Lower lobe of right lung (tissue), 2 donors: ENCODE data around the gene BCAS2. TPM values are rescaled to one million over a fixed set of nuclear protein-coding genes. Genes with fewer than 3 reads are reported as not detected.

Experiments used
- ATAC-seq, 2 donors: fragments of 200-7000 bp; cut with Tn5 transposase; one replicate each; pipeline ENCODE4 v1.9.1; 2020 to 2022; ENCODE audit warnings: mild to moderate bottlenecking in 2 of 2, moderate library complexity in 2 of 2
- DNase-seq: peaks from one replicate; pipeline ENCODE4 v3.0.0-alpha.2; 2020
- H3K27ac ChIP-seq: fragments of 200-600 bp; one replicate; pipeline ENCODE4 v1.8.0; 2022
- H3K27me3 ChIP-seq: fragments of 200-600 bp; one replicate; pipeline ENCODE4 v1.8.0; 2022; ENCODE audit warnings: low read depth
- H3K36me3 ChIP-seq: fragments of 200-600 bp; one replicate; pipeline ENCODE4 v1.8.0; 2022; ENCODE audit warnings: mild to moderate bottlenecking
- H3K4me1 ChIP-seq: fragments of 200-600 bp; one replicate; pipeline ENCODE4 v1.8.0; 2022
- H3K4me3 ChIP-seq: fragments of 200-600 bp; one replicate; pipeline ENCODE4 v1.8.0; 2022; ENCODE audit warnings: mild to moderate bottlenecking
- H3K9me3 ChIP-seq: fragments of 200-600 bp; one replicate; pipeline ENCODE4 v1.8.0; 2022
- CTCF ChIP-seq: fragments of 200-600 bp; IDR thresholded peaks from one replicate; pipeline ENCODE4 v1.8.0; 2022; ENCODE audit warnings: antibody characterized with exemption, mild to moderate bottlenecking
- intact Hi-C: fragments of 100-400 bp; cut with DNase I; formaldehyde crosslinking; loops from one replicate; pipeline ENCODE4 v1.11.0; 2022
- total RNA-seq: library from RNA; stranded (reverse); fragmentation: NEBNext Ultra II Directional; extraction: Animal tissue kit (Norgen Biotek cat#: 25700); gene quantifications from one replicate; pipeline ENCODE4 v1.2.1, GENCODE V29; 2021
- donor health status: DM: no; HTN: yes; CAD: no; lungs with severe emphysema.

The BCAS2 gene
- total RNA-seq, 1 donor from 2014 or later: 24.1 TPM

- Histone ChIP-seq H3K36me3 (peaks cover 19% of the 10 kb centered on the region), H3K27me3 (no peaks in the 10 kb centered on the region), H3K4me3 (no peak overlapping the region), H3K4me1 (no peaks in the 10 kb centered on the region), H3K27ac (no peak overlapping the region), H3K9me3 (no peaks in the 10 kb centered on the region)
- intact Hi-C loops: no loop called here
- no peak for TF ChIP-seq CTCF
- no peak for ATAC-seq
- no peak for DNase-seq
These were observed 29.3 kb upstream of the BCAS2 start for GRCh38 chr1:114610546-114611245.

GRCh38 chr1:114609826-114610225 is 28.4 kb upstream of the BCAS2 start:
- intact Hi-C loops: no loop called here
- Histone ChIP-seq H3K36me3 (peaks cover 19% of the 10 kb centered on the region), H3K9me3 (no peaks in the 10 kb centered on the region), H3K4me1 (no peaks in the 10 kb centered on the region), H3K27me3 (no peaks in the 10 kb centered on the region), H3K27ac (no peak overlapping the region), H3K4me3 (no peak overlapping the region)
- no peak for ATAC-seq
- DNase-seq: no peak
- no peak for TF ChIP-seq CTCF

GRCh38 chr1:114609026-114609425 is 27.6 kb upstream of the BCAS2 start:
- no peak overlapping the region for H3K4me3 ChIP-seq
- H3K27me3 ChIP-seq: no peaks in the 10 kb centered on the region
- intact Hi-C loops: no loop called here
- no peak overlapping the region for H3K27ac ChIP-seq
- H3K36me3 ChIP-seq: peaks cover 19% of the 10 kb centered on the region
- DNase-seq (no peak), ATAC-seq (no peak)
- H3K9me3 ChIP-seq: no peaks in the 10 kb centered on the region
- no peaks in the 10 kb centered on the region for H3K4me1 ChIP-seq
- TF ChIP-seq CTCF: no peak

GRCh38 chr1:114607223-114607622 is 25.8 kb upstream of the BCAS2 start:
- intact Hi-C loops: no loop called here
- H3K9me3 ChIP-seq: no peaks in the 10 kb centered on the region

GRCh38 chr1:114597949-114598348 is 16.5 kb upstream of the BCAS2 start:
- no peak overlapping the region for H3K4me3 ChIP-seq
- peaks cover 55% of the 10 kb centered on the region for H3K36me3 ChIP-seq
- H3K27me3 ChIP-seq: no peaks in the 10 kb centered on the region
- H3K27ac ChIP-seq: no peak overlapping the region
- no peaks in the 10 kb centered on the region for H3K9me3 ChIP-seq
- DNase-seq (no peak), ATAC-seq (no peak)
- no peak for TF ChIP-seq CTCF
- no peaks in the 10 kb centered on the region for H3K4me1 ChIP-seq
- intact Hi-C loops: no loop called here

More at GRCh38 chr1:114607223-114607622, 25.8 kb upstream of the BCAS2 start:
- no peak for DNase-seq
- no peak for ATAC-seq
- Histone ChIP-seq H3K36me3 (peaks cover 19% of the 10 kb centered on the region), H3K27ac (no peak overlapping the region), H3K27me3 (no peaks in the 10 kb centered on the region), H3K4me3 (no peak overlapping the region), H3K4me1 (no peaks in the 10 kb centered on the region)
- no peak for TF ChIP-seq CTCF
